HG03025 (cell line): ENCODE data around the gene PLEKHN1.

ENCODE experiments used
- ATAC-seq: cut with Tn5 transposase; IDR thresholded peaks from one replicate; pipeline ENCODE4 v1.9.1; 2021; ENCODE audit warnings: mild to moderate bottlenecking, moderate library complexity; ENCODE audit not compliant: unreplicated experiment, low FRiP score

The PLEKHN1 gene

DNA sequence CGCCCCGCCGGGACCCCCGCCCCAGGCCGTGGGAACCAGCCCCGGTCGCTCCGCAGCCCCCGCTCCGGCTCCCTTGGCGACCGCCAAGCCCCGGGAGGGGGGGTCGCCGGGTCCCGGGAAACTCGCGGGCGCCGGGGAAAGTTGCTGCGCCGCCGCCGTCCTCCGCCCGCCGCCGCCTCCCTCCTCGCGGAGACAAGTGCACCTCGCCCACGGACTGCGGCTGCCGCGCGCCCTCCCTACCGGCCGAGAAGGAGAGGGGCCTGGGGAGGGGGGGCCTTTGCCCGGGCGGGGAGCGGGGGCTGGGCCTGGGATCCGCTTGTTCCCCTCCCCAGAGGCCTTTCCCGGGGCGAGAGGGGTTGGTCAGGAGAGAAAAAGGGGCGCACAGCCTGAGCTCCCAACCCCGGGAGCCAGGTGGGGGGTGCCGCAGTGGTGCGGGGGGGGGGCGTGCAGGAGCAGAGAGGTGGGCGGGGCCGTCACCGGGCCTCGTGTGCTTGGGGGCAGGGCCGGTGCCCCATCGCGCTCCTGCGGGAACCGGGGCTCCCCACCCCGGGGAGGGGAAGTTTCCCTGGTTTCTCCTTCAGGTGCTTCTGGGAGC is 54.2 kb downstream of the PLEKHN1 start:
- no peak for ATAC-seq

DNA sequence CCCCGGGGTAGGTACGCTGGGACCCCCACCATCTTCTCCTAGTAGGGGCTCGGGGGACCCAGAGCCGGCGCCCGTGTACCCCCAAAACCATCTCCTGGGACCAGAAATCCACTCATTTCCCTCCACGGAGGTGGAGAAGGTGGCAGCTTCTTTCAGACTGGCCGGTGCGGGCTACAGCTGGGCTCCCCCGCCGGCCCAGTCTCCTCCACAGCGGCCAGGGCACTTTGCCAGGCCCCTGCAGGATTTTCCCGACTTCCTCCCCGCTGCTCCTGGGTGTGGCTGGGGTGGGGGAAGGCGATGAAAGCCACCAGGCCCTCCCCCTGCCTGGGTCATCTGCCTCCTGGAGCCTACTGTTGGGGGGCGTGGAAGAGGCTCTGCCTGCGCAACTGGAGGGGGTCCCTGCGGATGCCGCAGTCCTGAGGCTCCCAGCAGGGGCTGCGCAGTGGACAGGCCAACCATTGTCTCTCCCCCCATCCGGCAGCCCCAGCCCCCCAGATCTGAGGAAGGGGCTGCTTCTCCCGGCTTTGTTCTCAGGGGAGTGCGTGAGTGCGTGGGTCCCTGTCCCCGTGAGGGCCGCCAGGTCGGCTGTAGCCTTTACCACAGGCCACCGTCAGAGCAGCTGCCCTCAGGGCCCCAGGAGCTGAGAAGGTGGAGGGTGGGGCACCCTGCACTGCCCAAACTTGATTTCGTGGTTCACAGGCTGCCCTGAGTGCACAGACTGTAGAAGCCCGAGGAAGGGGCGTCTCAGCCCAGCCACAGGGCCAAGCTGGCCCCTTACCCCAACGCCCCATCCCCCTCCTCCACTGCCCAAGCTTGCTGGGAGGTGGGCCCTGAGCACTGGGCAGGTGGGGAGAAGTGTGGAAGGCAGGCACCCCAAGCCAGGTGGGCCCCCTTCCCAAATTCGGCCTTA is 55.0 kb downstream of the PLEKHN1 start:
- no peak for ATAC-seq

DNA sequence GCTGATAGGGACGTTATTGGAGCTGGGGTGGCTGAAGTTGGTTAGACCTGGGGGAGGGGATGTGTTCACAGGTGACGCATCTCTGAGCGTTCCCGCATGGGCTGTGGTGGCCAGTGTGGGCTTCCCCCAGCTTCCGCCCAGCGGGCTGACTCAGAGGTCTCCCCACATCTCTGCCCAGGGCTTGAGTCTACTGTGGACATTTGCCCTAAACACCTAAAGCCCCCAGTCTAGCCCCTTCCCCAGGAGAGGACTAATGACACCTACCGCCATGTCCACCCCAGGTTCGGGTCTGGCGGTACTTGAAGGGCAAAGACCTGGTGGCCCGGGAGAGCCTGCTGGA is 55.6 kb downstream of the PLEKHN1 start:
- no peak for ATAC-seq

DNA sequence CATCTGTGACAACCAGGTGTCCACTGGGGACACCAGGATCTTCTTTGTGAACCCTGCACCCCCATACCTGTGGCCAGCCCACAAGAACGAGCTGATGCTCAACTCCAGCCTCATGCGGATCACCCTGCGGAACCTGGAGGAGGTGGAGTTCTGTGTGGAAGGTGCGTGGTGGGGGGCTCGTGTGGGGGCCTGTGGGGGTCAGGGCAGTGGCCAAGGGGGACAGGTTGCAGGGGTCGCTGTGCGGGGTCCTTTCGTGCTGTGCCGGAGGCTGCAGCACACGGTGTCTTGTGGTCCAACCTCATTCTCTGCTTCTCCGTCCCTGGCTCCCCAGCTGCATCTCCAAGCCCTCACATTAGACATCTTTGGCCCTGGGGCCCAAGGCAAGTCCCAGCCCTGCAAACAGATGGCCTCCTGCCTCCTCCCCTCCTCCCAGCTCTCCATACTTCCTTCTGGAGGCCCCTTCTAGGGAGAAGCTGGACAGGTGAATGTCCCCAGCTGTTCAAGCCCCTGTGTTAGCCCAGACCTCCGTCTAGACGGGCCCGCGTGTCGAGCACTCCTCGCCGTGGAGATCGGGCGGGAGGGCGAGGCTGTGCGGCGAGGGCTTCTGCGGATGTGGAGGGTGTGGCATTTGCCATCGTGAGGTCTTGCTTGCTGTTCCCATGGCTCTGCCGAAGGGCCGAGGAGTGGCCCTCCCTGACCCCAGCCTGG is 56.2 kb downstream of the PLEKHN1 start:
- ATAC-seq: no peak

DNA sequence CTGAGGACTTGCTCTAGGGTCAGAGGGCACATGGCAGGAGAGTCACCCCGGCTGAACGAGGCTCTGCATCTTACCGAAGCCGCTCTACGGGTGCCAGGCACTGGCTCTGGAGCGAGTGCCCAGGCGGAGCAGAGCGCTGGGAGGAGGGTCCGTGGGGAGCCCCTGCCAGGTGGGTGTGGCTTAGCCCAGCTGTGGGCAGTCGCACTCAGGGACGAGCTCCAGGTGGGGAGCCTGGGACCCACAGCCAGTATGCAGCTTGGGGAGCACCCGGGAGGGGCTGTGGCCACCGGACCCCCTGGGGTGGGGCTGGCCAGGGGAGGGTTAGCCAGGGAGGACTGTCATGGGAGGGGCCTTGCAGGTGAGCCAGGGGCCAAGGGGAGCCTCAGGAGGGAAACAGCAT is 57.4 kb downstream of the PLEKHN1 start:
- ATAC-seq: no peak

DNA sequence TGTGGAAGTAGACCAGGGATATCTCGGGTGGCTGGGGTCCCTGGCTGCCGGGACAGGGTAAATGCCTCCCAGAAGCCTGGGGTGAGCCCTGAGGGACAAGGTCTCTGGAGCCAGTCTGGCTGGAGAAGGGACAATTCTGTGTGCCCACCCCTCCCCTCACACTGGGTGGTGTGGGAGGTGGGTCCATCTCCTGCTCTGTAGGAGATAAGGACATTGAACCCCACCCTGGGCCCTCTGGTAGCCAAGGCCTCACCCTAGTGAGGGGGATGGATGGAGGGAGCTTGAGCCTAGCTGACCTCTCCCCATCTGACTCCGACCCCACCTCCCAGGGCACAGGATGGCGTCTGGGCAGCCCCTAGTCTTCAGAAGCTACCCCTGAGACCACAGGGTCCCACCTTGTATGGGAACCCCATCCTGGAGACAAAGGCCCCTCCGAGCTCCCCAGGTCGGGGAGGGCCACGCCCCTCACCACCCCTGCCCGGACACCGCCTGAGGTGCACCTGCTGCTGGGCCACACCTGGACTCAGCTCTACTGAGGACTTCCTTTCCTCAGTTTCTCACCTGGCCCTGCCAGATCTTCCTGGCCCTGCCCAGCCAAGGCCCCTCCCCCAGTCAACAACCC is 58.0 kb downstream of the PLEKHN1 start:
- no peak for ATAC-seq

DNA sequence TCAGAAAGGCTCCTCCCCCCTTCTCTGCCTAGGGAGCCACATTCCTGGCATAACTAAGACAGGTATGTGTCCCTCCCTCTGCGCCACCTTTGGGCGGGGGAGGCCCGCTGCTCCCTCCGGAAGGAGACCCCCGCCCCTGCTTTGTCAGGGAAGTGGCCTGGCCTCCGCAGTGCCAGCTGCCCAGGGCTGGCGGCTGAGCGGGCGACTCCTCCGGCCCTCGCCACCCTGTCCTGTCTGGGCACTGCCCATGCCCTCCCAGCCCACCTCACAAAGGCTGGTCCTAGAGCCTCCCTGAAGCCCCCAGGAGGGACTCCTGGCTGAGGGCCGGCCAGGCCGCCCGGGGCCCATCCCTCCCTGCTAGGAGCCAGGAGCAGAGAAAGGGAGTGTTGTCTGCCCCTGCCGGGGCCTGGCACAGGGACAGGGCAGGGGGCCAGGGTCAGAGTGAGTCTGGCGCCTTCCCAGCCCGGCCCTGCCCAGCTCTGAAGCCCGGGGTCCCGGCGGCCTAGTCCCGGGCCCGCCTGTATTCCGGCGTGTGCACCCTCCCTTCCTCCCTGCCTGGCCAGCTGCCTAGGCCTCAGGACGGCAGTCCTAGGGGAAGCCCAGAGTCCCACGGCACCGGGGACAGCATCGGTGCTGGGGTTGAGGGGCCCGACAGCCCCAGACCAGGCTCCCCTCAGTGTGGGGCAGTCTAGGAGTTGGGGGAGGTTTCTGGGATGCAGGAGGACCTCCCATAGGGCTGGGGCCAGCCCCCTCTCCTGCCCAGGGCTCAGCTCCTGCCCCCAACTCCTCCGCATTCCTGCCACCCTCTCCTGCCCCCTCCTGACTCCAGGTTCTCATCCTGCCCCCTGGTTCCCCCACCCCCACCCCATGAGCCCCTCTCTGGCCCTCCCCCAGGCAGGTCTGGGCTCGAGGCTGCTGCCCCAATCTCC is 58.8 kb downstream of the PLEKHN1 start:
- no peak for ATAC-seq
